Progenitor cell of endocrine pancreas (in vitro differentiated cells): ENCODE data around the gene CUL2. TPM values are rescaled to one million over a fixed set of nuclear protein-coding genes. Genes with fewer than 3 reads are reported as not detected.
"Not testable (repeated sequence)": the region's sequence is repeated elsewhere in the genome, so short reads cannot be mapped to it uniquely, and the experiment has no call there.

Source experiments
- DNase-seq: peaks from one replicate; pipeline ENCODE4 v3.0.0; 2021; ENCODE audit warnings: low spot score; ENCODE audit not compliant: unreplicated experiment
- H3K27ac Mint-ChIP-seq: 2 replicates; pipeline ENCODE4 v1.8.0; 2021; ENCODE audit warnings: mild to moderate bottlenecking, moderate library complexity, mixed read lengths
- H3K27me3 Mint-ChIP-seq: 2 replicates; pipeline ENCODE4 v1.8.0; 2021; ENCODE audit warnings: mixed read lengths
- H3K36me3 Mint-ChIP-seq: 2 replicates; pipeline ENCODE4 v1.8.0; 2022; ENCODE audit warnings: mixed read lengths; ENCODE audit not compliant: insufficient read depth
- H3K4me1 Mint-ChIP-seq: 2 replicates; pipeline ENCODE4 v1.8.0; 2021; ENCODE audit warnings: low read depth, mixed read lengths
- H3K4me3 Mint-ChIP-seq: 2 replicates; pipeline ENCODE4 v1.8.0; 2021; ENCODE audit warnings: low read depth, mild to moderate bottlenecking, moderate library complexity, mixed read lengths
- H3K9me3 Mint-ChIP-seq: 2 replicates; pipeline ENCODE4 v1.8.0; 2021; ENCODE audit warnings: low read depth, mixed read lengths
- CTCF ChIP-seq: fragments of 200-600 bp; sonication (generic); IDR thresholded peaks from one replicate; pipeline ENCODE4 v1.5.0; 2021; ENCODE audit warnings: antibody characterized with exemption, mild to moderate bottlenecking; ENCODE audit not compliant: unreplicated experiment
- total RNA-seq: library from RNA; stranded (reverse); gene quantifications from 2 replicates; pipeline ENCODE4 v1.2.1, GENCODE V29; 2021

CUL2 gene
- total RNA-seq, 1 donor from 2014 or later: 36.2 TPM

GRCh38 chr10:34996843-34997242 lies 93.3 kb downstream of the CUL2 start:
- H3K4me3 Mint-ChIP-seq: no peak overlapping the region
- H3K27ac Mint-ChIP-seq: no peak overlapping the region

GRCh38 chr10:34995925-34996324 lies 94.2 kb downstream of the CUL2 start:
- Mint-ChIP-seq H3K4me1 (peaks cover 23% of the 10 kb centered on the region), H3K4me3 (no peak overlapping the region), H3K27ac (no peak overlapping the region), H3K27me3 (no peaks in the 10 kb centered on the region), H3K9me3 (no peaks in the 10 kb centered on the region), H3K36me3 (peaks cover 1% of the 10 kb centered on the region)
- no peak for TF ChIP-seq CTCF
- DNase-seq: no peak

More at GRCh38 chr10:34996843-34997242, 93.3 kb downstream of the CUL2 start:
- Mint-ChIP-seq H3K27me3 (no peaks in the 10 kb centered on the region), H3K4me1 (peaks cover 23% of the 10 kb centered on the region), H3K36me3 (peaks cover 1% of the 10 kb centered on the region), H3K9me3 (no peaks in the 10 kb centered on the region)
- TF ChIP-seq CTCF: no peak
- DNase-seq: no peak

GRCh38 chr10:34994565-34995142 lies 95.5 kb downstream of the CUL2 start:
- Mint-ChIP-seq H3K9me3 (no peaks in the 10 kb centered on the region), H3K27me3 (no peaks in the 10 kb centered on the region), H3K4me1 (peaks cover 22% of the 10 kb centered on the region), H3K4me3 (no peak overlapping the region), H3K27ac (peak overlapping the region; percentile 78), H3K36me3 (peaks cover 1% of the 10 kb centered on the region)
- peak; percentile 43 for DNase-seq
- TF ChIP-seq CTCF: peak; percentile 82

- Mint-ChIP-seq H3K4me1 (peaks cover 27% of the 10 kb centered on the region), H3K27me3 (no peaks in the 10 kb centered on the region), H3K4me3 (no peak overlapping the region), H3K27ac (no peak overlapping the region), H3K36me3 (peaks cover 1% of the 10 kb centered on the region), H3K9me3 (no peaks in the 10 kb centered on the region)
- no peak for DNase-seq
- no peak for TF ChIP-seq CTCF
These were observed 96.4 kb downstream of the CUL2 start for GRCh38 chr10:34993782-34994181.

- H3K27ac Mint-ChIP-seq, H3K4me3 Mint-ChIP-seq, H3K36me3 Mint-ChIP-seq, H3K9me3 Mint-ChIP-seq, H3K27me3 Mint-ChIP-seq, DNase-seq: not testable (repeated sequence)
- peaks cover 29% of the 10 kb centered on the region for H3K4me1 Mint-ChIP-seq
These were observed 99.0 kb downstream of the CUL2 start for GRCh38 chr10:34991117-34991516.

- Mint-ChIP-seq H3K27me3 (no peaks in the 10 kb centered on the region), H3K4me3 (no peak overlapping the region), H3K27ac (no peak overlapping the region), H3K9me3 (peaks cover 13% of the 10 kb centered on the region), H3K4me1 (peaks cover 10% of the 10 kb centered on the region), H3K36me3 (peaks cover 1% of the 10 kb centered on the region)
- DNase-seq: no peak
- no peak for TF ChIP-seq CTCF
These were observed 101.6 kb downstream of the CUL2 start for GRCh38 chr10:34988397-34989067.
